ENCODE measurements around the gene TTC36.

The TTC36 gene

GRCh38 chr11:118503216-118503615 lies 24.1 kb upstream of the TTC36 start:
- H3K4me3 ChIP-seq (ENCODE audit: low read depth, low read length), result no peak overlapping the region
- TF ChIP-seq CTCF (IDR thresholded peaks at IDR 0.05; ENCODE audit: low read depth, low read length, missing control alignments), result no peak
- no peak for DNase-seq (ENCODE audit: low read depth)

DNA sequence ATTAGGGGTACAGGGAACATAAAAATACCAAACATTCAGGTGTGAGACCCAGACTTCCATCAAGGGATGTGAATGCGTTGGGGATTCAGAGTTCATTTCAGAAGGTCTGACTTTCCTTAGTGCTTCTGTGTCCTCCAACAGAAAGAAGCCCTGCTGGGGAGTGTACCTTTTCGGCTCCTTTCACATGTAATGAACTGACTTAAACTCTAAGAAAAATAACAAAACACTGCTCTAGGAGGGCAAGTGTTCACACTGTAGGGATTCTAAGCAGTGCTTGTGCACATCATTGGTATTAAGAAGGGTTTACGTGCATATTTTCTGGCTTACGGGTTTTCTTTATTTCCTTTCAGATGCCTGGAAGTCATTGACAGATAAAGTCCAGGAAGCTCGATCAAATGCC lies 15.7 kb upstream of the TTC36 start:
- no peak for DNase-seq (ENCODE audit: low read depth)
- no peak for TF ChIP-seq CTCF (IDR thresholded peaks at IDR 0.05; ENCODE audit: low read depth, low read length, missing control alignments)
- H3K4me3 ChIP-seq (ENCODE audit: low read depth, low read length), result no peak overlapping the region

GRCh38 chr11:118514103-118514502 lies 13.2 kb upstream of the TTC36 start:
- no peak for DNase-seq (ENCODE audit: low read depth)
- TF ChIP-seq CTCF (IDR thresholded peaks at IDR 0.05; ENCODE audit: low read depth, low read length, missing control alignments), result no peak
- H3K4me3 ChIP-seq (ENCODE audit: low read depth, low read length), result no peak overlapping the region

- no peak for TF ChIP-seq CTCF (IDR thresholded peaks at IDR 0.05; ENCODE audit: low read depth, low read length, missing control alignments)
- no peak for DNase-seq (ENCODE audit: low read depth)
- no peak overlapping the region for H3K4me3 ChIP-seq (ENCODE audit: low read depth, low read length)
Measured at GRCh38 chr11:118519549-118519948, 7.7 kb upstream of the TTC36 start.

DNA sequence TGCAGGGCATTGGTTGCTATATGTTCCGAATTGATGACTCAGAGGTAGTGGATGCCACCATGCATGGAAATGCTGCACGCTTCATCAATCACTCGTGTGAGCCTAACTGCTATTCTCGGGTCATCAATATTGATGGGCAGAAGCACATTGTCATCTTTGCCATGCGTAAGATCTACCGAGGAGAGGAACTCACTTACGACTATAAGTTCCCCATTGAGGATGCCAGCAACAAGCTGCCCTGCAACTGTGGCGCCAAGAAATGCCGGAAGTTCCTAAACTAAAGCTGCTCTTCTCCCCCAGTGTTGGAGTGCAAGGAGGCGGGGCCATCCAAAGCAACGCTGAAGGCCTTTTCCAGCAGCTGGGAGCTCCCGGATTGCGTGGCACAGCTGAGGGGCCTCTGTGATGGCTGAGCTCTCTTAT lies 5.4 kb upstream of the TTC36 start:
- TF ChIP-seq CTCF (IDR thresholded peaks at IDR 0.05; ENCODE audit: low read depth, low read length, missing control alignments), result no peak
- no peak overlapping the region for H3K4me3 ChIP-seq (ENCODE audit: low read depth, low read length)

DNA sequence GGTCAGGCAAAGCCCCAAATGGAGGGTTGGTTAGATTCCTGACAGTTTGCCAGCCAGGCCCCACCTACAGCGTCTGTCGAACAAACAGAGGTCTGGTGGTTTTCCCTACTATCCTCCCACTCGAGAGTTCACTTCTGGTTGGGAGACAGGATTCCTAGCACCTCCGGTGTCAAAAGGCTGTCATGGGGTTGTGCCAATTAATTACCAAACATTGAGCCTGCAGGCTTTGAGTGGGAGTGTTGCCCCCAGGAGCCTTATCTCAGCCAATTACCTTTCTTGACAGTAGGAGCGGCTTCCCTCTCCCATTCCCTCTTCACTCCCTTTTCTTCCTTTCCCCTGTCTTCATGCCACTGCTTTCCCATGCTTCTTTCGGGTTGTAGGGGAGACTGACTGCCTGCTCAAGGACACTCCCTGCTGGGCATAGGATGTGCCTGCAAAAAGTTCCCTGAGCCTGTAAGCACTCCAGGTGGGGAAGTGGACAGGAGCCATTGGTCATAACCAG lies 4.7 kb upstream of the TTC36 start:
- TF ChIP-seq CTCF (IDR thresholded peaks at IDR 0.05; ENCODE audit: low read depth, low read length, missing control alignments), result peak; percentile 30
- DNase-seq (ENCODE audit: low read depth), result no peak
- H3K4me3 ChIP-seq (ENCODE audit: low read depth, low read length), result no peak overlapping the region

More for the DNA sequence above, 5.4 kb upstream of the TTC36 start:
- DNase-seq (ENCODE audit: low read depth), result peak; percentile 30

GRCh38 chr11:118524356-118524755 lies 2.9 kb upstream of the TTC36 start:
- DNase-seq (ENCODE audit: low read depth), result no peak

More at GRCh38 chr11:118524356-118524755, 2.9 kb upstream of the TTC36 start:
- TF ChIP-seq CTCF (IDR thresholded peaks at IDR 0.05; ENCODE audit: low read depth, low read length, missing control alignments), result no peak
- no peak overlapping the region for H3K4me3 ChIP-seq (ENCODE audit: low read depth, low read length)

Data from GM12864 (cell line).